Posterior vena cava (tissue), 2 donors: Measurements from ENCODE around the gene POMT2. TPM values are rescaled to one million over a fixed set of nuclear protein-coding genes. Genes with fewer than 3 reads are reported as not detected.

ENCODE experiments used
- DNase-seq: peaks from one replicate; pipeline ENCODE4 v3.0.0-alpha.2; 2020; ENCODE audit warnings: low spot score
- intact Hi-C, 2 donors: fragments of 100-400 bp; cut with DNase I; formaldehyde crosslinking; loops; one replicate each; pipeline versions ENCODE4 v1.14.1 to v1.14.2; 2022 to 2023
- total RNA-seq, 2 donors: library from RNA; stranded (reverse); fragmentation: NEBNext Ultra II Directional; extraction: Animal tissue kit (Norgen Biotek cat#: 25700); gene quantifications; one replicate each; pipeline ENCODE4 v1.2.1, GENCODE V29; 2021
- donor health status: DM: yes; HTN: yes; CAD: no.
- donor health status: DM: yes; HTN: yes; CAD: no.

The POMT2 gene
- total RNA-seq, 2 donors from 2014 or later: 20.5 TPM

DNA sequence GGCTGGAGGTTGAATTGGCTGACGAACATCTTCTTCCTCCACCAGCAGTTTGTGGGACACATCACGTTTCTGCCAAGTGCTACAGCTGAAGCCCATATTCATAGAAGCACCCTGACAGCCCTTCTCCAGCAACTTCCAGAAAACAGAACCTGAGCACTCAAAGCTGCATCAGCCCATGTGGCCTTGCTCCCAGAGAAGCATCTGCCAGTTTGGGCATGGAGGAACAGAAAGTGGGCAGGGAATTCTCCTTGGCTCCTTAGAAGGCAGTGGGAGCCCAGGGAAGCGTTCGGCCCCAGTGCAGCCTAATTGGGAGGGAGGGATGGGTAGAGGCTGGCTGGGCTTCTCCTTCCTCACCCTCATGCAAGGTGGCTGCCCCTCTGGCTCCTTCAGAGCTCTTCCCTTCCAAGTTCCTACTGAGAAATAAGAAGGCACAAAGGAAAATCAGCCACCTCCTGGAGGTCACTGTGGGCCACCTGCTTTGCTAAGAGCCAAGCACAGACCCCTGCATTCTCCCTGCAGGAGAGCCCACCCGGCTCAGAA lies 45.6 kb downstream of the POMT2 start:
- peak; percentile 28 for DNase-seq
- intact Hi-C loops: no loop called here

GRCh38 chr14:77273796-77274195 lies 46.9 kb downstream of the POMT2 start:
- intact Hi-C loops: no loop called here
- DNase-seq: peak; percentile 64

DNA sequence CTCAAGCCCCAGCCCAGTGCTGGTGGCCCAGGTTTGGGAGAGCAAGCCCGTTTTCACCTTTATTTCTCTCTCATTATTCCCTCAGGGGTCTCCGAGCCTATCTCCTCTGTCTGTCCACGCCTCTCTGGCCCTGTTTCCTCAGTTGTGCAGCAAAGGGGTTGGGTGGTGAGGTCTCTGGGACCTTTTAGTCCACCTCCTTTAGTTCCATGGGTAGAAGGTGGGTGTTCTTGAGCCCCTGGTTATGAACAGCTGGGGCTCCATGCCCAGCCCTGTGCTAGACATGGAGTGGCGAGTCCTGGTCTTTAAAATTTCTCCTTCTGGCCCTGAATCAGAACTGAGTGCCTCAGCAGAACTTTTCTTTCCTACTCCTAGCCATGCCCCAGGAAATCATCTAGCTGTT lies 48.4 kb downstream of the POMT2 start:
- intact Hi-C loops: no loop called here
- peak; percentile 15 for DNase-seq

DNA sequence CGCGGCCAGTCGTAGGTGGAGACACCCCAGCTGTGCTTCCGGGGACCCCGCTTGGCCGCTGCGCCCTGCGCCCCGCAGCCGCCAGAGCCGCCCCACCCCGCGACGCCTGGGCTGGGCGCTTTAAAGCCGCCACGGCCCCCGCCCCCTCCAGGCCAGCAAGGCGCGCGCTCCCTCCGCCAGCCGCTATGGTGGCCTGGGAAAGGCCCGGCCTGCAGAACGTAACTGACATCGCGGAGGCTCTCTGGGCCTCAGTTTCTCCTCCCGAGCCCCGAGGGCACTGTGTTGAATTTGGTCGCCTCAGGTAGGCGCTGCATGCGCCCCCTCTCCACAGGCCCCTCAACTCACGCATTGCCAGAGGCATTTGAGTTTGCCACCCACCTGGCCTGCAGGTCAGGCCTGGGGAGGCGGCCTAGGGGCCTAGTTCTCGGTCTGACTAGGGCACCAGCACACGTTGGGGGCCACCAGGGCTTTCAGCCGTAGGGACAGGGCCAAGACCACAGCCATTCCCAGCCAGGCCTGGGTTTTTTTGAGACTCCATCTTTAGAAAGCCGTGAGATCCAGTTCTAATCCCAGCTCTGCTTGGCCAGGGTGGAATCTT lies 49.5 kb downstream of the POMT2 start, which contains the start of gene NGB:
Gene NGB, minus strand, starts transcription at position 94 of the 598 bp plus-strand sequence. CDS start 269 bp downstream, outside the sequence.
- peak; percentile 52 for DNase-seq
- intact Hi-C loops: no loop called here

GRCh38 chr14:77270361-77271112 lies 50.1 kb downstream of the POMT2 start:
- intact Hi-C loops: no loop called here
- DNase-seq: peak; percentile 75

- intact Hi-C loops: no loop called here
- peak; percentile 71 for DNase-seq
These were observed 51.6 kb downstream of the POMT2 start for GRCh38 chr14:77268989-77269600.

- intact Hi-C loops: no loop called here
- peak; percentile 71 for DNase-seq
These were observed 52.6 kb downstream of the POMT2 start for GRCh38 chr14:77267937-77268699.

GRCh38 chr14:77266336-77266735 lies 54.3 kb downstream of the POMT2 start:
- peak; percentile 62 for DNase-seq
- intact Hi-C loops: no loop called here

DNA sequence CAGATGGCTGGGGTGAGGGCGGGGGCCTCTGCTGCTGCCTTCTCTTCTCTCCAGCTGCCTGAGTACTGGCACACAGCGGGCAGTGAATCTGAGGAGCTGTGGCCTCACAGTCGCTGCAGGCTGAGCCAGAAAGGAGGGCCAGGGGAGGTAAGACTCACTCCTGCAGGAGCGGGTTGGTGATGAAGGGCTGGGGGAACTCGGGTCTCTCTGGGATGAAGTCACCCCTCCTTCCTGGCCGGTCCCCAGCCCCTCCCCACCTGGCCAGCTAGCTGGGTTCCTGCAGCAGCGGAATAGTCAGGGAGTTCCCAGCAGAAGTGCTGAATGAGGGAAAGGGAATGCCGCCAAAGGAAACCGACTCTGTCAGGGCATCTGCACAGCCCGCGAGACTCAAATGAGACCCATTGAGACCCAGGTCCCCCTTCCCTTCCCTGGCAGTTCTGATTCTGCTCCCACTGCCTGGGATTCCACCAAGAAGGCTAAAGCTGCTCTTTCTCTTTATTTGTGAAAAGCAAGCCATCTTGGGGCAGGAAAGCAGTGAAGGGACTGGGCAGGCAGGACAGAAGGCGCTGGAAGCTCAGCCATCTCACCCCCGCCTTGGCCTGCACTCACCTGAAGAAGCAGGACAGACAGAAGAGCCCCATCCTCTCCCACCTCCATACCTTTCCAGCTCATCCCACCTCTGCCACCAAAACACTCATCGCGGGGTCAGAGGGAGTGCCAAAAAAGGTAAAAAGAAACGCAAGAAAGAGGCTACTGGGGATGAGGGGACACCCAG lies 54.9 kb downstream of the POMT2 start:
- intact Hi-C loops: no loop called here
- DNase-seq: peak; percentile 62

DNA sequence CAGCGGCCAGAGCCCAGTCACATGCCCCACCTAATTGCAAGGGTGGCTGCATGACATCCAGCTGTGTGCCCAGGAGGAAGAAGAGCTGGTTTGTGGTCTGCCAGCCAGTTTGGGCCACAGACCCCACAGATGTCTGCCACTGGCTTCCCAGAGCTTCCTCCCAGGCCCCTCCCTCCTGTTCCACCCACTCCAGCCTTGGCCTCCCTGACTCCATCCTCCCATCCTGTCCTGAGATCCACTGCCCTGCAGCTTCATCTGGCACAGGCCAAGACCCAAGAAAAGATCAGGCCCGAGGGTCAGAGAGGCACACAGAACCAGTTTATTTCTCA lies 55.5 kb downstream of the POMT2 start:
- intact Hi-C loops: no loop called here
- DNase-seq: peak; percentile 43

GRCh38 chr14:77264466-77265186 lies 56.1 kb downstream of the POMT2 start:
- intact Hi-C loops: no loop called here
- no peak for DNase-seq

DNA sequence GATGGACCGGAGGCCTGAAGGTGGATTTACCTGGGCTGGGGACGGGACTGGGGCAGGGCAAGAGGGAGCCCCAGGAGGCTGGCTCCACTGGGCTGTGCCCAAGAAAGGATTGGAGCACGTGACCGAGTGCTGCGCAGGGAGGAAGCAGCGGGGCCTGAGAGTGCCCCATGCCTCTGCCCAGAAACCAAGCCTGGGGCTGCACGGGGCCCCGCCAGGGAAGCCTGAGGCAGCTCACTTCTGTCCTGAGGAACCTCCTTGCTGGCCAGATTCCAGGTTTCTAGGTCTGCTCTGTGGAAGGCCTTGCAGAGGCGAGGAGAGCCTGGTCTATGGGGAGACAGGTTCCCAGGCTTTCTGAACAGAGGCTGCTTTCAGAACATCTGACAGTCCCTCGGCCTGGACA lies 60.1 kb downstream of the POMT2 start:
- DNase-seq: no peak
- intact Hi-C loops: no loop called here

GRCh38 chr14:77260199-77260598 lies 60.5 kb downstream of the POMT2 start:
- intact Hi-C loops: no loop called here
- no peak for DNase-seq

- intact Hi-C loops: no loop called here
- no peak for DNase-seq
These were observed 61.5 kb downstream of the POMT2 start for GRCh38 chr14:77259025-77259715.

DNA sequence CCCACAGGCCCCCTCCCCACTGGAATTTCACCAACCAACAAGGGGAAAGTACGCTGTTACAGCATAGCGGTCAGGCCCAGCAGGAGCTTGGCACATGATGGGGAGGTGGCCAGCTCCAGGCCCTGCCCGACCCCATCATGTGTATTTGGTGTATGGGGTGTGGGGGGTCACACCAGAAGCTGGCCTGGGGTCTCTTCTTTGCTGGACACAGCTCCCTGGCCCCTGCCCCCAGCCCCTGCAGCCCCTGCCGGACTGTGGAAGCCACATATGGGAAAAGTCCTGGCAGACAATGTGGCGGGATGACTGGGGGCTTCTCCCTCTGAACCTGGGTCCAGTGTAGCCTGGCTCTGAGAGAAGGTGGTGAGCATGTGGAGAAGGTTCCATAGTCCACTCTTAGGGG lies 62.1 kb downstream of the POMT2 start:
- DNase-seq: no peak
- intact Hi-C loops: no loop called here

GRCh38 chr14:77257700-77258099 lies 63.0 kb downstream of the POMT2 start:
- intact Hi-C loops: no loop called here

DNA sequence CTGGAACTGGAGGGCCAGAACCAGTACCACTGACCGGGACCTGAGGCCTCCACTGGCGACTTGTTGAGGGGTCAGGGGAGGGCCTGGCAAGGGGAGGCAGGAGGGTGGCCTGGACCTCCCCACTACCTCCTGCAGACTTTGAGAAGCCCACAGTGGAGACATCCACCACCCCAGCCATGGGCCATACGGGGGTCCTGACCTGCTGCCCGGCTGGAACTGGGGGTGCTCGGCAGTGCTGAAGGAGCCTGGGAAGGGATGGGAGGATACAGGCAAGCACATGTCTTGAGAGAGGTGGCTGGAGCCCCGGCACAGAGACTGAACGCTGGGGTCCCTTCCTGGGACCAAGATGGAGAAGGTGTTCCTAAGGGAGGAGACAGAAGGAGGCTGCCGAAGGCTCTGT lies 64.0 kb downstream of the POMT2 start:
- intact Hi-C loops: no loop called here
- DNase-seq: no peak

More at GRCh38 chr14:77257700-77258099, 63.0 kb downstream of the POMT2 start:
- DNase-seq: no peak
